K562 (cell line): ENCODE results near the gene FKRP. TPM values are rescaled to one million over a fixed set of nuclear protein-coding genes. Genes with fewer than 3 reads are reported as not detected.

Experiments
- ATAC-seq: fragments of 200-7000 bp; cut with Tn5 transposase; 3 replicates; pipeline ENCODE4 v1.9.1; 2020; ENCODE audit warnings: moderate library complexity
- BruUV-seq: library from RNA; stranded (reverse); fragments of 400-500 nt; replicated peaks from 2 replicates; lab custom pipeline; 2021; lab: Mats Ljungman, UMichigan
- CTCF ChIA-PET: fragments of 300-600 bp; formaldehyde crosslinking; extraction: SDS; loops from one replicate; lab custom pipeline; 2021; ENCODE audit warnings: low intra/inter-chr PET ratio; lab: Yijun Ruan, JAX
- POLR2A ChIA-PET: fragments of 300-600, 350-650 bp; sonication (Branson Sonifier 250); formaldehyde crosslinking; extraction: SDS; loops from one replicate; lab custom pipeline; 2021; ENCODE audit warnings: antibody characterized with exemption, inconsistent platforms; lab: Yijun Ruan, JAX
- DNase-seq, 4 experiments: peaks; one replicate each; pipeline versions ENCODE4 v3.0.0 to v3.0.0-alpha.2; 2011 to 2018; ENCODE audit warnings: low spot score in 3 of 4, mixed read lengths in 3 of 4; ENCODE audit errors: extremely low read depth in 1 of 4
- FAIRE-seq: peaks from 2 replicates; lab custom pipeline; 2011; peaks lifted over from hg19 to GRCh38; lab: Jason Lieb, UNC
- H2AFZ ChIP-seq: 2 replicates; pipeline ENCODE4 v1.6.0; 2011; ENCODE audit warnings: low read depth, low read length, control low read depth, inconsistent platforms
- H3K27ac ChIP-seq: fragments of 200-600 bp; 3 replicates; pipeline ENCODE4 v1.8.0; 2011; ENCODE audit warnings: low read depth, mild to moderate bottlenecking, control low read depth, inconsistent platforms, low read length, moderate library complexity, mixed read lengths; ENCODE audit errors: extremely low read depth
- H3K27me3 ChIP-seq, 2 experiments: fragments of 300-600 bp in 1 of 2; 2 replicates in 1 of 2; 3 replicates in 1 of 2; pipeline versions ENCODE4 v1.6.0 to v1.8.0; 2011; ENCODE audit warnings: inconsistent platforms in 2 of 2, low read length in 2 of 2, mild to moderate bottlenecking in 1 of 2, mixed read lengths in 1 of 2, moderate library complexity in 1 of 2; ENCODE audit not compliant: control insufficient read depth in 2 of 2, insufficient read depth in 2 of 2
- H3K36me3 ChIP-seq: fragments of 300-600 bp; 3 replicates; pipeline ENCODE4 v1.8.0; 2011; ENCODE audit warnings: mild to moderate bottlenecking, low read length, inconsistent platforms; ENCODE audit not compliant: control insufficient read depth, insufficient read depth
- H3K4me1 ChIP-seq, 2 experiments: fragments of 200-600 bp in 1 of 2; replicated peaks in 1 of 2; 2 replicates in 1 of 2; 3 replicates in 1 of 2; pipeline versions ENCODE4 v1.5.1 to v1.8.0; 2011; ENCODE audit warnings: inconsistent platforms in 2 of 2, low read length in 2 of 2, mild to moderate bottlenecking in 1 of 2, mixed read lengths in 1 of 2, moderate library complexity in 1 of 2; ENCODE audit not compliant: control insufficient read depth in 2 of 2, insufficient read depth in 2 of 2
- H3K4me2 ChIP-seq: 2 replicates; pipeline ENCODE4 v1.6.1; 2011; ENCODE audit warnings: low read length, control low read depth, inconsistent platforms, mixed read lengths; ENCODE audit not compliant: insufficient read depth
- H3K4me3 ChIP-seq: fragments of 200-600 bp; sonication (generic), shearing (Covaris generic); 2 replicates; pipeline ENCODE4 v1.5.1; 2016; ENCODE audit warnings: control low read depth, inconsistent platforms
- H3K79me2 ChIP-seq: fragments of 200-600 bp; 3 replicates; pipeline ENCODE4 v1.8.0; 2011; ENCODE audit warnings: low read length, inconsistent platforms; ENCODE audit not compliant: control insufficient read depth, insufficient read depth
- H3K9ac ChIP-seq, 2 experiments: 2 replicates each; pipeline versions ENCODE4 v1.6.0 to v1.6.1; 2011; ENCODE audit warnings: low read depth in 2 of 2, low read length in 2 of 2, control low read depth in 1 of 2, inconsistent platforms in 1 of 2, mild to moderate bottlenecking in 1 of 2, mixed read lengths in 1 of 2; ENCODE audit not compliant: insufficient read depth in 1 of 2
- H3K9me1 ChIP-seq: one replicate; pipeline ENCODE4 v1.6.0; 2011; ENCODE audit warnings: inconsistent platforms, mild to moderate bottlenecking, low read length, moderate library complexity; ENCODE audit not compliant: control insufficient read depth, insufficient read depth
- H3K9me3 ChIP-seq: replicated peaks from 2 replicates; pipeline ENCODE4 v1.5.1; 2011; ENCODE audit warnings: low read depth, low read length, inconsistent platforms; ENCODE audit not compliant: control insufficient read depth, insufficient read depth
- H4K20me1 ChIP-seq: replicated peaks from 2 replicates; pipeline ENCODE4 v1.6.1; 2011; ENCODE audit warnings: low read length, inconsistent platforms, mixed read lengths; ENCODE audit not compliant: control insufficient read depth, insufficient read depth
- NR2C1 ChIP-seq, 2 experiments: fragments of 450-650 bp; IDR thresholded peaks; 2 replicates each; pipeline ENCODE4 v1.6.1; 2017; ENCODE audit warnings: mild to moderate bottlenecking in 2 of 2, antibody characterized with exemption in 1 of 2, inconsistent platforms in 1 of 2, missing compliant biosample characterization in 1 of 2, missing genetic modification characterization in 1 of 2
- RAD21 ChIP-seq, 2 experiments: fragments of 250-450 bp in 1 of 2; fragments of 450-650 bp in 1 of 2; sonication (Bioruptor Pico) in 1 of 2; formaldehyde crosslinking in 1 of 2; IDR thresholded peaks in 1 of 2; conservative IDR thresholded peaks in 1 of 2; 2 replicates each; pipeline versions ENCODE4 v1.4.0 to v1.8.0; 2020 to 2022; ENCODE audit warnings: mild to moderate bottlenecking in 2 of 2, moderate library complexity in 1 of 2
- ZBTB1 ChIP-seq: sonication (generic); formaldehyde crosslinking; IDR thresholded peaks from 2 replicates; pipeline ENCODE4 v1.8.1; 2023; ENCODE audit warnings: missing genetic modification reagents, low read depth, mild to moderate bottlenecking, borderline replicate concordance
- ZNF140 ChIP-seq: fragments of 250-450 bp; sonication (Bioruptor Pico); IDR thresholded peaks from 2 replicates; pipeline ENCODE4 v1.8.0; 2021; ENCODE audit warnings: moderate library complexity, mild to moderate bottlenecking, inconsistent platforms
- ZNF146 ChIP-seq: IDR thresholded peaks from one replicate; pipeline ENCODE4 v1.6.1; 2018; ENCODE audit warnings: missing compliant biosample characterization; ENCODE audit not compliant: unreplicated experiment
- ZNF263 ChIP-seq: sonication (generic); formaldehyde crosslinking; IDR thresholded peaks from 2 replicates; pipeline ENCODE4 v1.8.0; 2022; ENCODE audit warnings: mild to moderate bottlenecking, missing genetic modification reagents, borderline replicate concordance
- WGBS: fragments of 100-300 bp; shearing (Covaris generic); methylation state at CpG from one replicate; pipeline ENCODE4 v1.1.6; 2016; ENCODE audit warnings: low coverage, mixed read lengths; ENCODE audit not compliant: insufficient coverage; ENCODE audit errors: missing lambda C conversion rate; 5-methylcytosine and 5-hydroxymethylcytosine counted together
- in situ Hi-C: fragments of 300-500 bp; cut with MboI; formaldehyde crosslinking; loops from 4 replicates; pipeline ENCODE4 v1.15.0; 2018; ENCODE audit warnings: inconsistent platforms, mixed read lengths
- intact Hi-C: fragments of 100-400 bp; cut with micrococcal nuclease; formaldehyde crosslinking; loops from 2 replicates; pipeline ENCODE4 v1.14.2; 2022
- polyA plus RNA-seq, 8 experiments: library from polyadenylated mRNA; depleted of rRNA in 4 of 8; stranded (reverse) in 5 of 8; unstranded in 3 of 8; fragments of >200 nt; fragmentation: Nextera tagmentation in 2 of 8; fragmentation: Illumina TruSeq in 1 of 8; extraction: Ambion mirVana in 2 of 8; extraction: Trizol in 1 of 8; gene quantifications; 2 replicates each; pipeline versions ENCODE4 v1.2.1 to v1.2.3, GENCODE V29; 2011 to 2014; ENCODE audit warnings: inconsistent platforms in 1 of 8, missing spikeins in 1 of 8
- total RNA-seq, 7 experiments: library from RNA; depleted of rRNA in 6 of 7; stranded (reverse); fragments of >200 nt in 6 of 7; fragmentation: Illumina TruSeq in 2 of 7; extraction: Trizol in 2 of 7; gene quantifications; 2 replicates each; pipeline versions ENCODE4 v1.2.1 to v1.2.3, GENCODE V29; 2011 to 2021; ENCODE audit warnings: low replicate concordance in 1 of 7
- TF ChIP-seq, protein P1 (sequence below), 3 experiments: fragments of 200-800 bp in 1 of 3; sonication (Bioruptor generic) in 1 of 3; sonication (generic) in 1 of 3; formaldehyde crosslinking in 1 of 3; IDR thresholded peaks; 2 replicates each; pipeline versions ENCODE4 v1.6.1 to v1.8.0; 2016 to 2022; ENCODE audit warnings: mild to moderate bottlenecking in 2 of 3, missing compliant biosample characterization in 2 of 3, missing genetic modification characterization in 2 of 3, missing genetic modification reagents in 1 of 3
- TF ChIP-seq, protein P2 (sequence below), 2 experiments: fragments of 450-650 bp; formaldehyde crosslinking in 1 of 2; IDR thresholded peaks; 2 replicates each; pipeline versions ENCODE4 v1.4.0 to v1.6.1; 2014 to 2020; ENCODE audit warnings: mild to moderate bottlenecking in 2 of 2, borderline replicate concordance in 1 of 2, low read depth in 1 of 2

Gene FKRP
- total and polyA plus RNA-seq, 9 of the 15 experiments (the other 6 are each of a cell fraction or from before 2014, with no cell fraction given) = 0.68 to 16.1 (median 6.5) TPM

DNA sequence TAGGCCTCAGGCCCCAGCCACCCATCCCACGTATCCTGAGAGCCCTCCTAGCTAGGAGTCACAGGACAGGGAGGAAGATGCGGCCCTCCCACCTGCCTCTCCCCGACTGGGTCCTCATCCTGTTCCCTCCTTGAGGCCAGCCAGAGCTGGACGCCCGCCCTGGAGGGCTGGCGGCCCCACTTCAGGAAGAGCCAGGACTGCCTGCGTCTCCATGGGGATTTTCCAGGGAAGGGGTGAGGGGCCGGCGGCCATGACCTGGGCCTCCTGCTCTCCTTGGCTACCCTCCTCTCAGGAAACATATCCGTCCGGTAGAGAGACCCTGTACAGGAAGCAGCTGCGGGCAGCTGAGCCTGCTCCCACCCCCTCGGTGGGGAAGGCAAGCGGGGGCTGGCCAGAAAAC lies 17.6 kb upstream of the FKRP start (continued):
- TF ChIP-seq ZNF140 (CRISPR knock-in tag) = no peak
- no peak for TF ChIP-seq ZNF146
- no peak for TF ChIP-seq ZBTB1

DNA sequence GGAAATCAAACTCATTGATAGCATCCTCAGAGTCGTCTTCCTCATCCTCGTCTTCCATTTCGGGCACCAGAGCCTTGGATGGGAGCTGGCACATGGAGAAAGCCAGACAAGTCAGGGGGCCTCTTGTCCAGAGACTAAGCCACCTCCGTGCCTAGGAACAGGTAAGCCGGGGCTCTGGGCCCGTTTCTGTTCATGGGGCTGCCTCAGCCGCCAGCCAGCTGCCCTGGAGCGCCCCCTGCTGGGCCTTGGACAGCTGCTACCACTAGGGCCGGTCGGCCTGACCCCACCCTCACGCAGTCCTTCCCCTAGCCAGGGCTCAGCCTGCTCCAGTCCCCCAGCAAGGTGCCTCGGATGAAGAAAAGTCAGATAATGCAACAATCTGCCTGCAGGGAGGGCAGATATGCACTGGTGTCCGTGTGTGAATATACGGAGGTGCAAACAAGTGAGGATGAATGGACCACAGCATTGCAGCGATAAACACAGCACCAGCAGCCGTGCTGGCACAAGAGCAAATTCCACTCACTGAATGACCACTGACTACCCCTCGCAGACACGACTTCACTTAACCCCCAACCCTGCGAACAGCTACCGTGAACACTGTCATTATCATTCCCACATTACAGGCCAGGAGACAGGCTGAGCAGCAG lies 17.0 kb upstream of the FKRP start:
- Histone ChIP-seq H3K9me1 (peaks cover 8% of the 10 kb centered on the region), H3K36me3 (peaks cover 98% of the 10 kb centered on the region), H2AFZ (no peak overlapping the region), H3K9me3 (no peaks in the 10 kb centered on the region), H3K4me3 (no peak overlapping the region), H3K79me2 (peaks cover 56% of the 10 kb centered on the region), H3K9ac (peak overlapping the region in 1 of 2 experiments; percentile 66; a peak in 2 of 4 replicates), H3K4me2 (no peak overlapping the region), H3K4me1 (peaks cover 26 to 72% of the 10 kb centered on the region in 2 experiments), H4K20me1 (peaks cover 39% of the 10 kb centered on the region), H3K27me3 (no peaks in the 10 kb centered on the region), H3K27ac (no peak overlapping the region; the same call in 2 of the 3 replicates)
- POLR2A ChIA-PET = interaction anchor here (0.5 to 2.6 kb wide), 8 partner anchors 8 to 121 kb away, joined by 3 to 10 read pairs (median 6); no protein-coding TSS in a partner anchor
- DNase-seq (peak; percentile 86 to 87 (median 86)), FAIRE-seq (peak; percentile 88), ATAC-seq (peak; percentile 91)
- 38% methylated on average over 19 of the region's 20 CpGs for WGBS
- no TSS peak for BruUV-seq
- CTCF ChIA-PET = interaction anchor here (1.1 to 2.1 kb wide), 3 partner anchors 24 to 199 kb away, joined by 4 to 12 read pairs (median 5); no protein-coding TSS in a partner anchor
- in situ Hi-C loops = no loop called here
- intact Hi-C loops = no loop called here
- TF ChIP-seq, protein P1, sequence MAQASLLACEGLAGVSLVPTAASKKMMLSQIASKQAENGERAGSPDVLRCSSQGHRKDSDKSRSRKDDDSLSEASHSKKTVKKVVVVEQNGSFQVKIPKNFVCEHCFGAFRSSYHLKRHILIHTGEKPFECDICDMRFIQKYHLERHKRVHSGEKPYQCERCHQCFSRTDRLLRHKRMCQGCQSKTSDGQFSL (CRISPR knock-in tag; IDR thresholded peaks at IDR 0.05) = 0 out of 2 replicates have a peak, but pooled peaks have one; percentile 11
- TF ChIP-seq, protein P1 (tag; IDR thresholded peaks at IDR 0.05) = no peak
- peak; percentile 63 to 78 for TF ChIP-seq RAD21 (CRISPR knock-in tag; conservative IDR thresholded peaks at IDR 0.05 in 1 of 2, IDR thresholded peaks at IDR 0.05 in 1 of 2)
- TF ChIP-seq NR2C1 (IDR thresholded peaks at IDR 0.05) = no peak
- TF ChIP-seq NR2C1 (tag; IDR thresholded peaks at IDR 0.05) = no peak
- TF ChIP-seq, protein P2, sequence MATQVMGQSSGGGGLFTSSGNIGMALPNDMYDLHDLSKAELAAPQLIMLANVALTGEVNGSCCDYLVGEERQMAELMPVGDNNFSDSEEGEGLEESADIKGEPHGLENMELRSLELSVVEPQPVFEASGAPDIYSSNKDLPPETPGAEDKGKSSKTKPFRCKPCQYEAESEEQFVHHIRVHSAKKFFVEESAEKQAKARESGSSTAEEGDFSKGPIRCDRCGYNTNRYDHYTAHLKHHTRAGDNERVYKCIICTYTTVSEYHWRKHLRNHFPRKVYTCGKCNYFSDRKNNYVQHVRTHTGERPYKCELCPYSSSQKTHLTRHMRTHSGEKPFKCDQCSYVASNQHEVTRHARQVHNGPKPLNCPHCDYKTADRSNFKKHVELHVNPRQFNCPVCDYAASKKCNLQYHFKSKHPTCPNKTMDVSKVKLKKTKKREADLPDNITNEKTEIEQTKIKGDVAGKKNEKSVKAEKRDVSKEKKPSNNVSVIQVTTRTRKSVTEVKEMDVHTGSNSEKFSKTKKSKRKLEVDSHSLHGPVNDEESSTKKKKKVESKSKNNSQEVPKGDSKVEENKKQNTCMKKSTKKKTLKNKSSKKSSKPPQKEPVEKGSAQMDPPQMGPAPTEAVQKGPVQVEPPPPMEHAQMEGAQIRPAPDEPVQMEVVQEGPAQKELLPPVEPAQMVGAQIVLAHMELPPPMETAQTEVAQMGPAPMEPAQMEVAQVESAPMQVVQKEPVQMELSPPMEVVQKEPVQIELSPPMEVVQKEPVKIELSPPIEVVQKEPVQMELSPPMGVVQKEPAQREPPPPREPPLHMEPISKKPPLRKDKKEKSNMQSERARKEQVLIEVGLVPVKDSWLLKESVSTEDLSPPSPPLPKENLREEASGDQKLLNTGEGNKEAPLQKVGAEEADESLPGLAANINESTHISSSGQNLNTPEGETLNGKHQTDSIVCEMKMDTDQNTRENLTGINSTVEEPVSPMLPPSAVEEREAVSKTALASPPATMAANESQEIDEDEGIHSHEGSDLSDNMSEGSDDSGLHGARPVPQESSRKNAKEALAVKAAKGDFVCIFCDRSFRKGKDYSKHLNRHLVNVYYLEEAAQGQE (IDR thresholded peaks at IDR 0.05; ENCODE audit: borderline replicate concordance) = peak; percentile 66; the same call in 1 of the 2 replicates
- TF ChIP-seq, protein P2 (CRISPR knock-in tag; IDR thresholded peaks at IDR 0.05; ENCODE audit: low read depth) = no peak
- TF ChIP-seq ZNF263 (CRISPR knock-in tag) = peak; percentile 42; the same call in 1 of the 2 replicates
